NCI-H2196 (cell line): ENCODE measurements around the gene STXBP5L.
A peak's percentile ranks its signal among the peaks of the same experiment; 100 is the strongest.
"Not testable (repeated sequence)": the region's sequence is repeated elsewhere in the genome, so short reads cannot be mapped to it uniquely, and the experiment has no call there.

Experiments used
- DNase-seq: peaks from one replicate; lab custom pipeline; 2025; ENCODE audit not compliant: unreplicated experiment; lab: John Stamatoyannopoulos, UW

STXBP5L gene

DNA sequence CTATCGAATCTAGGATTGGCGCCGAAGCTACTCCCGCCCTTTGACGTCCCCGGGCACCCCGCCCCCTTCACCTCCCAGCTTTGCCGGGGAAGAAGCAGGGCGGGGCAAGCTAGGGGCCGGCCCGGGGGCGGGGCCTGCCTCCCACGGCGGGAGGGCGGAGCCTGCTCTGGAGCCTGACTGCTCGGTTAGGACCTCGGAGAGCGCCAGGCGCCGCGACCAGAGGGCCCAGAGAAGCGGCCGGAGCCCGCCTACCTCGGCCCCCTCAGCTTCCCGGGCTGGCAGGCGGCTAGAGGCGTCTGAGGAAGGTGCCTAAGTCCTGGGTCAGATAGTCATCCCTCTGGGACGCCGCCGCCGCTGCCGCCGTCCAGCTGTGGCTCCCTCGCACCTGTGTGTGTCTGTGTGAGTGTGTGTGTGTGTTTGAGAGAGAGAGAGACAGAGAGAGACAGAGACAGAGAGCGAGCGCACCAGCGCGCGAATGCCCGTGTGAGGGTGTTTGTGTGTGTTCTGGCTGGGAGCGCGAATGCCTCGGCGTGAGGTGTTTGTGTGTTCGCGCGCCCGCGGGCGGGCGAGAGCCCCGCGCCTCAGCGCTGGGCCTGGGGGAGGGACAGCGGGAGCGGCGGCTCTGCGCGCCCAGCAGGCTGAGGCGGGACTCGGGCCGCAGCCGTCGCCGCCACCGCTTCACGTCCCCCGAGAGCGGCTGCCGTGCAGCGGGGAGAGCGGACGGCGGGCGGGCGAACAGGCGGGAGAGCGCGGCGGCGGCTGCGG, at the start of gene STXBP5L:
Gene STXBP5L (plus strand): TSS at position 176 of the 765 bp plus-strand sequence. CDS start 1,374 bp downstream, outside the sequence.
- peak; percentile 99 for DNase-seq

DNA sequence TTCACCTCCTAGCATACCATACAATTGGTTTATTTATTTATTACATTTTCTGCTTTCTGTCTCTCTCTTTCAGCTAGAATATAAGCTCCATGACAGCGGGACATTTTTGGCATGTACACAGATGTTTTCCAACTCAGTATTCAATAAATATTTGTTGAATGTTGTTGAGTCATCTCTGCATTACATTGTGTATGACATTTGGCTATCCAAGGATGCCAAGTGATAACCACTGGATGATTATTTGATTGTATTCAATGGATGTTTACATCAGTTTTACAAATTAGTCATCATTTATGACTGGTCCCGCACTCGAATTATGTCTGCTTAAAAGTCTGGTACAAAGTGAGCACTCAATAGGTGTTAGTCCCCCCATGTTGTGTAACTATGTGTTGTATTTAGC, 49.5 kb upstream of the STXBP5L start:
- DNase-seq: no peak

DNA sequence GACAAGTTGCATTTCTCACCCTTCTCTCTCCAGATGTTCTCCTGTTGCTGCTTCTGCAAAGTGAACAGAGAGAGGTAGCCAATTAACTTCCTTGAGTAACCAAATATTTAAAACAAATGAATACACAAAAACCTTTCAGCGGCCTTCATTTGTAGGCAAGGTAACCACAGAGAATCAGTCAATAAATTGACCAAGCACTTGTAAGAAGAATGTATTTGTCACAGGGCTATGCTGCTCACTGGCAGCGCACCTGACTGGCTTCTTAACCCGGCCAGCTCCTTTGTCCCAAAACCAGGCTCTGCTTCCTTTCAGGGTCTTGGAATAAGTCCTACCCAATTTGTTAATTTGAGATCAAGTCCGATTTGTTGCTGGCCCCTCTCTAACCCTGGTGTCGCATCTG, 43.5 kb upstream of the STXBP5L start:
- no peak for DNase-seq

DNA sequence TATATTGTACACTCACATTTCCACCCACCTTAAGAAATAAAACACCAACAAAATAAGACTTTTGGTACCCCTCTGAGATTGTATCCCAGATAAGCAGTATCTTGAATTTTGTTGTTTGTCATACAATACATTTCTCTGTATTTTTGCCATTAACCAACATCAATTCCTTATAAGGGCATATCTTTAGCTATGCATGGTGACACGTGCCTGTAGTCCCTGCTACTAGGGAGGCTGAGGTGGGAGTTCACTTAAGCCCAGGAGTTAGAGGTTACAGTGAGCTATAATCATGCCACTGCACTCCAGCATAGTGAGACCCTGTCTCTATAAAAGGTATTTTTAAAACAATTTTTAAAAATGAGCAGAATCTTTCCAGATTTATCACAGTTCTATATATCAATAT, 32.5 kb upstream of the STXBP5L start:
- no peak for DNase-seq

DNA sequence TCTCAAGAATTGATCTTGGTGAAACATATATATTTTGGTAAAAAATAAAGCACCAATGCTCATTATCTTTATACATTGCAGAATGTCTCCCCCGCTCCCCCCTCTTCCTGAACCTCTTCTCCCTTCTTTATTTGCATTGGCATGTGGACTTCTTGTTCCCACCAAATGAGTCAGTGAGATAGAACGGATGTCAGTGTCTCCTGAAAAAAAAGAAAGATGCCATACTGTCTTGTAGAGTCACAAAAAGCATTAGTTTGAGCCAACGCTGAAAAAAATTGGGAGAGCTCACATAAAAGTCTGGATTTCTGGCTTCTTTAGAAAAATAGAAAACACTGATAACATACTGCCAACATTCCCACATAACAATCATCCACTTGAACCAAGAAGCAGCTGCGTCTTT, 32.0 kb upstream of the STXBP5L start:
- DNase-seq: no peak

DNA sequence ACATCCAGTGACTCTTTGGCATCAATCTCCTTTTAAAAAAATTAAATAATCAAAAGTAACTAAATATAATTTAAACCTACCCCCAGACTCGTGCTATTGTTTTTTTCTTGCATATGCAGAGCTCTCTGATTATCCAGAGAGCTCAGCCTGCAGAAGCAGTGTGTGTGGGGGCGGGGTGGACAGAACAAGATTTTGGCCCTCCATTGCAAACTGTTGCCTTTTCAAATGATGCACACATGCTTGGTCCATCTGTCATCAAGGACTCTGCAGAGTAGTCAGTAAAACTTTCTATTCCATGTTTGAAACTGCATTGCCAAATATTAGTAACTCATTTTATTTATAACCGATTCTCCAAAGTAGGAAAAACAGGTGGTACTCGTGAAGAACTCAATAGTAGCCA, 28.6 kb upstream of the STXBP5L start:
- no peak for DNase-seq

DNA sequence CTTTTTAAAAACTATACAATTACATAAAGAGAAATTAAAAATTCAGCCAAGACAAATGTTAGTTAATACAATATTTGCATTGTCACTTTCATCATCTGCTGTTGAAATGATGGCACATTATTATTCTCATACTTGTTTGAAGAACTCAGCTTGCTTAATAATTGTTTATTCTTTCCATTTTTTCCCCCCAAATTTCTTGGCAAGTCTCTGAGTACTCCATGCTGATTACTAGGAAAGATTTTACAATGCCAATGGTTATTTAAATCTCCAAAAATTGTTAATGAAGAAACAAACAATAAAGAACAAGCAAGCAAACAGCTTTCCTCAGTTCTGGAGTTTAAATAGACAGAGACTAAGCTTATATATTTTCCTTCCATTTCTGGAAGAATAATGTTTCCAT, 15.1 kb upstream of the STXBP5L start:
- no peak for DNase-seq

DNA sequence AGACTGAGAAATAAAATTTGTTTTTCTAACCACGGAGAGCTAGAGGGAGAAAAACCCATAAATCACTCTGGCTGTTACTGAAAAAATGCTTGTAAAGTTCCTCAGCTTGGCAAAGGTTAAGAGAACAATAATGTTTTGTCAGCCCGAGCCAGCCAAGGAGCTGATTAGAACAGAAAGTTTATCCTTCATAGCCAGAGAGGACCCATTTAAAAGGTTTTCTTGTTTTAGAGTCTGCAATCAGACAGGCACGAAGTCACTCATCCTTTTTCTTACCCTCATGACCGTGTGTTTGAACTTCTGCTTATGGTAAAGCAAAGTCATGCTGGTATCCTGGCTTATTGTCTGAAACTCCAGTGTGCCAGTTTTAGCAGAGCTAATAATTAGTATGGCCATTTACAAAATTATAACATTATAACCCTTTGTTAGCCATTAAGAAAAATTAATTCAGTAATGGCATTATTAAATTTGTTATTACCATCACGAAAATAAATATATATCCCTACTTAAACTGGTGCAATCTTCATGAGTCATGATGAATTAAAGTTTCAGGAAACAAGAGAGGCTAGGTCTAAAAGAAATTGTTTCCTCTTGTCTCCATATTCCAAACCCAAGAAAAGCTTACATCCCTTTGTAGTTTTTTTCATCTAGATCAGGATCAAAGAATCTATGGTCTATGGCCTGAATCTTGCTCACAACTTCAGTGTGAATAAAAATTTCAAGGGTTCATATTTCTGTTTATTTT, 13.5 kb upstream of the STXBP5L start:
- DNase-seq: peak; percentile 15

DNA sequence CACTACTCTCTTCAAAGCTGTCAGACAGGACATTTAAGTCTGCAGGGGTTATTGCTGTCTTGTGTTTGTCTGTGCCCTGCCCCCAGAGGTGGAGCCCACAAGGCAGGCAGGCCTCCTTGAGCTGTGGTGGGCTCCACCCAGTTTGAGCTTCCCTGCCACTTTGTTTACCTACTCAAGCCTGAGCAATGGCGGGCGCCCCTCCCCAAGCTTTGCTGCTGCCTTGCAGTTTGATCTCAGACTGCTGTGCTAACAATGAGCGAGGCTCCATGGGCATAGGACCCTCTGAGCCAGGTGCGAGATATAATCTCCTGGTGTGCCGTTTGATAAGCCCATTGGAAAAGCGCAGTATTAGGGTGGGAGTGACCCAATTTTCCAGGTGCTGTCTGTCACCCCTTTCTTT, 6.3 kb upstream of the STXBP5L start:
- DNase-seq: not testable (repeated sequence)

DNA sequence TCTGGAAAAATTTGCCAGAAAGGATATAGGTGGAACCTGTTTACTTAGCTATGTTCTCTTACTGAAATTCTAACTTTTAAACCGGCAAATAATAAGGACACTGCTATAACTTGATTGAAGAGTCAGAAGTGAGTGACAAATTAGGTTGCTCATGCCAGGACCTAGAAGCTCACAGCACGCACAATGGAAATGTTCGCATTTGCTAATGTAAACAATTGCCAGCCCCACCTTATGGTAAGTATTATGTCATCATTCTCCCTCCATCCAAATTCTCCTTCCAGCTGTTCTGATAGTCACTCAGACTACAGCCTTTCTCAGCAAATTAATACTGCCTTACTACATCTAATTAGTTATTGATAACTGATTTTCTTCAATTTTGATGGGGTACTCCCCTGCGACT, 4.8 kb upstream of the STXBP5L start:
- no peak for DNase-seq

DNA sequence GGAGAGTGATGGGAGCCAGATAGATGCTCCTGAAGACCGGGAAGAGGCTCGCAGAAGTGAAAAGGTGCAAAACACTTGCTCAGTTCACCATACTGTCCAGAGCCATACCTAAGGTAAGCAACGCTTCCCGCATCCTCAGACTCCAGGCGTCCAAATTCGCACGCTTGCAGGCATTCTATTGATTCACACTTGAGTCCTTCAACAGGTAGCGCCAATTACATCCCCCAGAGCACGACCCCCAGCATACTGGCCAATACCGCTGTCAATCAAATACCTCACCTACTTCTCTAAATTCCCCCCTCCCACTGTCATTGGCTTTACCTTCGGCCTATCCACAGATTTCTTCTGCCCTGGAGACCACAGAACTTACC, 361 bp upstream of the STXBP5L start:
- no peak for DNase-seq

DNA sequence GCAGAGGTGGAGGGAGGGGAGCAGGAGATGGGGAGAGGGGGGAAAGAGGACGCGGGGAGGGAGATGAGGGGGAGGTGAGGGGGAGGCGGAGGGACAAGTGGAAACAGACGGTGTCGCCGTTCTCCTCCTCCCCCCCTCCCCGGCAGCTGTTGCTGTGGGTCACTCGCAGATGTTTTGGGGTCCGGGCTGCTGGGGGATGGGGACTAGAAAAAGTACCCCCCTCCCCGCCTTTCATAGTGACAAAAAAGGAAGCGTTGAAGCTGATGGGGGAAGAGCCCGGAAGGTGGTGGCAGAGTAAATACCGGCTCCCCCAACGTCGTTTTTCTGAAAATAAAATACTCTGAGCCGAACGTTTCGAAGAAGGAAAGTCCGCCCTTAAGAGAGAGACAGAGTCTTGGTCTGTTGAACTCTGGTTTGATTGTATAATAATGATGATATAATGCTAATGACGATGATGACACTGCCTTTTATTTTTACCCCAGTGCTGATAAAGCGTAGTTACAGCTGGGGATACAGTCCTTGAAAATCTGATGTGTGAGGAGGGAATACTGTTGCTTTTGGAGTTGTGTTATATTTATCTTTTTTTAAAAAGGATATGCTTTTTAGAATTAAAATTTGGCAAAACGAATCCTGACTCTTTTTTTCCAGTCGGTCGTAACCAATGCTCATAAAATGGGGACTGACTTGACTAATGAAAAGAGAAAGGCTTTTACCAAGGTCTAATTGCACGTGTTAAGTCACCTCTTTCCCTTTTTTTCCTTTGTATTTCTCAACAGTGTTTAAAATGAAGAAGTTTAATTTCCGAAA, 993 bp downstream of the STXBP5L start:
- DNase-seq: no peak

DNA sequence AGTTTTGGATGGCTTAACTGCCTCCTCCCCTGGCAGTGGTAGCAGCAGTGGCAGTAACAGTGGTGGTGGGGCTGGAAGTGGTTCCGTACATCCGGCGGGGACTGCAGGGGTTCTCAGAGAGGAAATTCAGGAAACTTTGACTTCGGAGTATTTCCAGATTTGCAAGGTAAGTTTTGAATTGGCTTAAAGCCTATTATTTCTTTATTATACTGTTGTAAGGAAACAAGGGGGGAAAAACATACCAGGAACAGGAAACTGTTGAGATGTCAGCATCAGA, 1.5 kb downstream of the STXBP5L start:
- no peak for DNase-seq

DNA sequence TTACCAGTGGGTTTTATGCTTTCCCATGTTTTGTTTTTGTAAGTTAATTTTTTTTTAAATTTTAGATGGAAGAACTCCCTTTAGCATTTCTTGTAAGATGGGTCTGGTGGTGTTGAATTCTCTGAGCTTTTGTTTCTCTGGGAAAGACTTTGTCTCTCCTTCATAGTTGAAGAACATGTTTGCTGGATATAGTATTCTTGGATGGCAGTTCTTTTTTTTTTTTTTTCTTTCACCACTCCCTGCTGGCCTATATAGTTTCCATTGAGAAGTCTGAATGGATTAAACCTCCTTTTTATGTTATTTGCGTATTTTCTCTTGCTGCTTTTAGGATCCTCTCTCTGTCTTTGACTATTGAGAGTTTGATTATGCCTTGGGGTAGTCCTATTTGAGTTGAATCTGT, 18.1 kb downstream of the STXBP5L start:
- DNase-seq: no peak

DNA sequence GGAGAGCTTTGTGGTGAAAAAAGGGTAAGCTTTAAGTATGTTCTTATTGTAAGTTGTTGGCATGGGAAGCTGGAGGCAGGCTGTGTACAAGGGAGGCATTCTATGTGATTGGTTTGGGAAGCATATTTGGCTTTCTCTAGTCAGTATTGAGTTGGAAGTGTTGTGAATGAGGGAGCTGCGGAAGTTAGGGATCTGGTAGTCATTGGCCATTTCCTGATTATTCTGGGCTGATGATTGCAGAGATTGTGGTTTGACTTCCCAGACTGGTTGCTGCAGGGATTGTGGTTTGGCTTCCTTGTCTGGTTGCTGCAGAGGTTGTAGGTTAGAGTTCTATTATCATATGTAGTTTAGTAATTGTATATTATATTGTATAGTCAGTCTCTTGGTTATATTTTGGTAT, 21.0 kb downstream of the STXBP5L start:
- DNase-seq: no peak

DNA sequence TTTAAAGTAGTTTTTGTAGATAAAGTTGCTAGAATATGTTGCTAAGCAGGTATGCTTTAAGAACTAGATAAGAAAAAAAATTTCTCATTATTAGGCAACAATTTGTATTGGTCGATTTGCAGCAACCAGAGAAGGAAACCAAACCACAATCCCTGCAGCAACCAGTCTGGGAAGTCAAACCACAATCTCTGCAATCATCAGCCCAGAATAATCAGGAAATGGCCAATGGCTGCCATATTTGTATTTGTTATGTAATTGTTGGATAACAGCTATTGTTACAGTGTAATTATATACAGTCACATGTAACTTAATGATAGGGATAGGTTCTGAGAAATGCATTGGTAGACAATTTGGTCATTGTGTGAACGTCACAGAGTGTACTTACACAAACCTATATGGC, 23.6 kb downstream of the STXBP5L start:
- no peak for DNase-seq

DNA sequence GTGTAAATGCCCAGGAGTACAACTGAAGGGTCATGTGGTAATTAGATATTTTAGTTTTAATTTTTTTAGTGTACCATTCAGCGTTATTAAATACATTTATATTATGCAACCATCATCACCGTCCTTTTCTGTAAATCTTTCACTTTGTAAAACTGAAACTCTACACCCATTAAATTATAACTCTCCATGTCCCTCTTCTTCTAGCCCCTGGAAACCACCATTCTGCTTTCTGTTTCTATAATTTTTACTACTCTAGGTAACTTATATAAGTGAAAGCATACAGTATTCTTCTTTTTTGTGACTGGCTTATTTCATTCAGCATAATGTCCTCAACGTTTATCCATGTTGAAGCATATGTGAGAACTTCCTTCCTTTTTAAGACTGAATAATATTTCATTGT, 48.1 kb downstream of the STXBP5L start:
- DNase-seq: no peak

DNA sequence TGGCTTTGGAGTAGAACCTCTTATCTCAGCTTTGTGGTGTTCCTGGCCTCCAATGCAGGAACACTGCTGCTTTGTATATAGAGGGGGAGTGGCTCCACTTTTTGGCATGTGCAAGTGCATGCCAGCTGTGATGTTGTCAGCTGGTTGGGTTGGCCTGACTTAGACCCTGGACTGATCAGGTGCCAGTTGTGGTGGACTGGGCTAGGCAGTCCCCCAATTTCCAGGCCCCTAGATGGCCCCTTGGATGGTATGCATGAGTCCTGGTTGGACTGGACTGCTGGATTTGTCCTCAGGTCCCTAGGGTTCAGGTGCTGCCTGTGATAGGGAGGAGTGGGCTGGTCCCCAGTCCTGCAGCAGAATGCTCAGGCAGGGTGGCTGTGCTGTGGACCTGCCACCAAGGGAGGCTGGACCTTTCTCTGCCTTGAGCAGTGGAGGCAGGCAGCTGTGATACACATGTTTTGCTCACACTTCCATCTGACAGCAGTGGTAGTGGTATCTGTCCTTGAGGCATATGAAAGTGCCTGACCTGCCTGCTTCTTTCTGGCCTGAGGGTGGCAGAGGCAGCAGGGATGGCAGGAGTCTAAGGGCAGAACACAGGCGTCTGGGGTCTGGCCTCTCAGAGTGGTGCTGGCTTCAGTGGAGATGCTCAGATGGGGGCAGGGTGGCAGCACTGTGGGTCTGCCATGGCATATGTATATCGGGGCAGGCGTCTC, 74.8 kb downstream of the STXBP5L start:
- no peak for DNase-seq

DNA sequence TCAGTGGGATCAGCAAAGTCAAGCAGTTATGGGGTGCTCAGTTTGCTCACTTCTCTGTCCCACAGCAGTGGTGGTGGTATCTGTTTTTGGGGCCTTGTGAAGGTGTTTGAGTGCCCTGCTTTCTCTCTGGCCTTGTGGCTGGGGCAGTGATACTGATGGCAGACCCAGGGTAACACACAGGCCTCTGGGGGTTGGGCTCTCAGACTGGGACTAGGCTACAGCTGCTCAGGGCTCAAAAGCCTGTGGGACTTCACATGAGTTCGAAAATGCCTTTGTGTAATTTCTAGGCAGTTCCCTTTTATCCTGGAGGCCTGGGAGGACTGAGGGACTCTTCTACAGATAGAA, 75.3 kb downstream of the STXBP5L start:
- DNase-seq: no peak

DNA sequence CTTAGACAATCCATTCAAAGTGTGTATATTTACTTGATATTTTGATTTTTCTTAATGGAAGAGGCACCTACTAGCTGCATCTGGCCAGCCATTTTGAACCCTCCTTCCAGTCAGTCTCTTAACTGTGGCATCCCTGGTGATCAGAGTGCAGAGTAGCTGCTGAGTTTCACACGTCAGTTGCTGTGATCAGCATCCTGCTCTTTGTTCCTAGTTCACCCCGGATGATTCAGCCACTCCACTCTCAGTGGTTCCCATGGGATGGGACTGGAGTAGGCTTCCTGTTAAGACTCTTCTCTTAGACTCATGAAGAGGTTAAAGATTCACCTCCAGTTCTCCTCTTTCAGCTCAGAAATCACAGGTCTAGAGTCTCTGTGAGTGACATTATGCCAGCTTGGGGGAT, 75.8 kb downstream of the STXBP5L start:
- DNase-seq: no peak

DNA sequence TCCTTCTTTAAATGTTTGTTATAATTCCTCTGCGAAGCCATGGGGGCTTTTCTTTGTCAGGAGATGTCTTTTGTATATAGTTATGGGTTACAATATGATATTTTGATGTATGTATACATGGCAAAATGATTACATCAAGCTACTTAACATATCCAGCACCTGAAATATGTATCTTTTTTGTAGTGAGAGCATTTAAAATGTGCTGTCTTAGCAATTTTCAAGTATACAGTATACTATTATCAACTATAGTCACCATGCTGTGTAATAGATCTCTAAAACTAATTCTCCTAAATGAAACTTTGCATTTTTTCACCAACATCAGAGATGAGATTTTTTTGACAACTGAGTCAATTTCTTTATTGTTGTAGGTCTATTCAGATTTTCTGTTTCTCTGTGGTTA, 77.2 kb downstream of the STXBP5L start:
- no peak for DNase-seq

DNA sequence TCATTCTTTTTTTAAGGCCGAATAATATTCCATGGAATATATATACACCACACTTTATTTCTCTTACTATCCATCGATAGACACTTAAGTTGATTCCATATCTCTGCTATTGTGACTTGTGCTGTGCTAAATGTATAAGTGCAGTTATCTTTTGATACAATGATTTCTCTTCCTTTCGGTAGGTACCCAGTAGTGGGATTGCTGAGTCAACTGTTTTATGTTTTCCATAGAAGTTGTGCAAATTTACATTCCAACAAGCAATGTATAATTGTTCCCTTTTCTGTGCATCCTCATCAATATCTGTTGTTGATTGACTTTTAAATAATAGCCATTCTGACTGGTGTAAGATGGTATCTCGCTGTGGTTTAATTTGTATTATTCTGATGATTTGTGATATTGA, 81.0 kb downstream of the STXBP5L start:
- DNase-seq: no peak
